Fibroblast of skin of left quadriceps (primary cell): ENCODE results near the gene SPATC1L.

Experiments
- DNase-seq, 2 experiments: peaks; one replicate each; pipeline ENCODE4 v3.0.0-alpha.2; 2013; ENCODE audit warnings: low read depth in 2 of 2

Gene SPATC1L

DNA sequence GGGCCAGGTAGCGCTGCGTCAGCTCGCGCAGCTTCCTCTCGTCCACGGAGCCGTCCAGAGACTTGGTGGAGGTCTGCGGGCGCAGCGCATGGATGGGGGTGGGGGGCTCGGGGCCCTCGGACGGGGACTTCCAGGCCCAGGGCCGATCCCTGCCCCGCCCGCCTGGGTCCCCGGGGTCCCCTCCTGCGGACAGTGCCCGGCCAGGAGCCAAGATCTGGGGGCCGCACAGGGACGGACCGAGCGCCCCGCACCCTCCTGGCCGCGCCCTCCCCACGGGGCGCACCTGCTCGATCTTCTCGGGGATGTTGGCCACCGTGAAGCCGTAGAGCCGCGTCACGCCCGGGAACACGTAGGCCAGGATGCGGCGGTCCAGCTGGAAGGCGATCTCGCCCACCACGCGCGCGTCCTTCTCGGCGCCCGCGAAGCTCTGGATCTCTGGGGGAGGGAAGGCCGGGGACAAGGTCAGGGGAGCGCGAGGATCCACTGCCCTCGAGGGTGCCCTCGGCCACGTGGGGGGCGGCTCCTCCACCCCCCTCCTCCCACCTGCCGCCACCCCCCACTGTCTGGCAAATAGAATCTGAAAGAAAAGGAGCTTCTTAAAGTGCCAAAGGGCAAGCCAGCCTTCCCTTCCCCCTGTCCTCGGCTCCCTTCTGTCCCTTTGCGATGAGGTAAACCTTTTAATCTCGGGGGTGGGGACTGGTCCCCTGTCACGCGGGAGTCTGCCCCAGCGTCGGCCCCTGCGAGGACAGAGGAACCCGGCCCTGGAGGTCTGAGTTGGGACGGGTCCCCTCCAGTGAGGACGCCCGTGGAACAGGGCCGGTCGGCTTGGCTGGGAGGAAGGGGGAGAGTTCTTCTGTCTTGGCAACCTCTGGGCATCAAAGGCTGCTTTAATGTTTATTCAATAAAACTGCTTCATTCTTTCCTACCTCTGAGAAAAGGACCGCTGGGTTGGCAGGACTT is 22.3 kb downstream of the SPATC1L start:
- no peak for DNase-seq

DNA sequence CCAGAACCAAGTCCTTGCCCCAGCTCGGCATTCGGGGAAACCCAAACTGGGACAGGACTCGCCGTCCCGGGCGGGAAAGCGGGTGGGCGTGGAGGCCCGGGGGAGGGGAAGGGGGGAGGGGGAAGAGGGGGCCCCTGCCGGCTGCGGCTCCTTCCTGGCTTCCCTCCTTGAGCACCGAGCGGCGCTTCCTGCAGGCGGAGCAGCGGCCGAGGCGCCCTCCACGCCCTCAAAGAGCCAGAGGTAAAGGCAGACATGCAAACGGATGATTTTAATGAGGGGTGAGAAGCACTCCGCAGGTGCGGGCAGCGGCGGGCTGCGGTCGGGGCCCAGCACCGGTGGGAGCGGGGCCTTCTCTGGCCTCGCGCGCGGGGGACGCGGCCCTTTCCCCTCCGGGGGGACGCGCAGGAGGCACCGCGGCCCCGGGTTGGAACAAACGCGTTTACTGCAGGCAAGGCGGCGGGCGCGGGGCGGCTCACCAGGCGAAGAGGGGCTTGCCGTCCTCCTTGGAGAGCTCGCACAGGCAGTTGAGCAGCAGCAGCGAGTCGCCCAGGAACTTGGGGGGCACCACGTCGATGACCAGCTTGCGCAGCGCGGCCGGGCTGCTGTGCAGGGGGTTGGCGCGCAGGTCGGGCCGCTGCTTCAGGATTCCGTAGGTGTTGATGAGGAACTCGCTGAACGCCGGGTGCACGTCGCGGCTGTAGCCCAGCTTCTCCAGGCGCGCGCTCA is 23.2 kb downstream of the SPATC1L start:
- no peak for DNase-seq

DNA sequence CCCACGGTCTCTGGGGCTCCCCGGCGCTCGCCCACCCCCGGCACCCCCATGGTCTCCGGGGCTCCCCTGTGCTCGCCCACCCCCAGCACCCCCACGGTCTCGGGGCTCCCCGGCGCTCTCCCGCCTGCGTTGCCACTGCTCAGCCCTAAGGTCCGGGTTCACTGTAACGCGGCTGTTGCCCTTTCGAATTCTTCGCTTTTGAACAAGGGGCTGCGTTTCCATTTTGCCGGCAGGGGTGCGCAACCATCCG is 23.7 kb downstream of the SPATC1L start:
- no peak for DNase-seq

DNA sequence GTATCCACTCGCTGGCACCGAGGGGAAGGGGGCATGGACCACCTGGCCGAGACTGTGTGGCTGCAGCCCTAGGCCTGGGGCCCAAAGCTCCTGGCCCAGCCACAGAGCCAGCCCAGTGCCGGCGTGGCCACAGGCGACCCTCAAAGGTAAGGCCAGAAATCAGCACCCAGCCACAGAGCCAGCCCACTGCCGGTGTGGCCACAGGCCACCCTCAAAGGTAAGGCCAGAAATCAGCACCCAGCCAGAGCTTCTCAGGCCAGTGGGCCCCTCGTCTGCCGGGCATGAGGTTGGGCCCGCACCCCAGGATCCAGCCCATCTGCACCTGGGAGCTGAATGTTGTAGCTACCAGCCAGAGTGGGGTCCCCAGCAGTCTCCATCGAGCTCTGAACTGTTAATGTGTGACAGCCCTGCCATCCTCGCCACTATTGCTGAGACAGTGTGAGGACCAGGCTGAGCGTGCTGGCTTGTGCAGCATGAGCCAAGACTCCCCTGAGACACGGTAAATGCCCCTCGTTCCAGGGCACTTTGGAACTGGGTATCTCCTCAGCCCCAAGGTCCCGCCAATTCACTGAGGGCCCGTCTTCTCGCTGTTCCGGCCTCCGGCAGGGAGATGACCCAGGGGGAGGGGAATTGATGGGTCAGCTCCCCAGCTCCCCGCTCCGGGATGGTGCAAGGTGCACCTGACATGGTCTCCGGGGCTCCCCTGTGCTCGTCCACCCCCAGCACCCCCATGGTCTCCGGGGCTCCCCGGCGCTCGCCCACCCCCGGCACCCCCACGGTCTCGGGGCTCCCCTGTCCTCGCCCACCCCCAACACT is 24.2 kb downstream of the SPATC1L start:
- DNase-seq, result no peak

DNA sequence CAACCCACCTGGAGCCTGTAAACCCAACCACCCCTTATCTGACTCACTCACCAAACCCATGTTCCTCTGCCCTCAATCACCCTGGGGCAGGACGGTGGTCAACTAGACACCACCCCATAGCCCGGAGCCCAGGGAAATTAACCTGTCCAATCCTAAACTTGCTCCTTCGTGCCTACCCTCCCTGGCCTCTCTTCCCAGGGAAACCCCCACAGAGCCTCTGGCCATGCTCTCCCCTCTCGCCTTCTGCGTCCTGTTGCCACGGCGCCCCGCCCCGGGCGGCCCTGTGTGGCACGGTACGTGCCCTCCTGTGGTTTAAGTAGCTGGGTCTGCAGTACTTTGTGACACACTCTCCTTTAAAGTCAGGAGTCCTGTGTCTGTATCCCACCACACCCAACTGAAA is 24.9 kb downstream of the SPATC1L start:
- DNase-seq, result no peak

- no peak for DNase-seq
Observed at GRCh38 chr21:46158666-46159300, 25.5 kb downstream of the SPATC1L start.

DNA sequence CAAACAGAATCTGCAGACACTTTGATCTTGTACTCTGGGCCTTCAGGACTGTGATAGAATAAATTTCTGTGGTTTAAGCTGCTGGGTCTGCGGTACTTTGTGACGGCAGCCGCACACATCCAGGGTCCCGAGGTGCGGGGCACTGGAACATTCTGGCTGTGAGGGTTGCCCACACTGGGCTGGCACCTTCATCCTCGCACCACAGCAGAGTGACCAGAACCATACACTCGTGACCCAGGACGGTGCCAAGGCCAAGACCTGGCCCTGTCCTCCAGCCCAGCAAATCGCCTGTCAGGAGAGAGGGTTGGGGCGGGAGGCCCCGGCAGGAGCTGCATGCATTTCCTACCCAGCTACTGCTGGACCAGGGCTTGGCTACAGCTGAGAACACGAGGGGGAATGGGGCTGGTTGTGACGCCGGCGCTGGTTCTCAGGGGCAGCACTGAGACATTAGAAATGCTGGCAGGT is 26.2 kb downstream of the SPATC1L start:
- no peak for DNase-seq

GRCh38 chr21:46157396-46157986 is 26.8 kb downstream of the SPATC1L start:
- DNase-seq, result no peak

GRCh38 chr21:46156678-46157077 is 27.6 kb downstream of the SPATC1L start:
- no peak for DNase-seq

- no peak for DNase-seq
Observed at GRCh38 chr21:46156378-46156645, 27.9 kb downstream of the SPATC1L start.

- no peak for DNase-seq
Observed at GRCh38 chr21:46155514-46156377, 28.5 kb downstream of the SPATC1L start, which contains the start of gene FTCD. Gene FTCD, minus strand, starts transcription at chr21:46155579. Its CDS starts 56 bp downstream, at chr21:46155523.

GRCh38 chr21:46154955-46155513 is 29.2 kb downstream of the SPATC1L start:
- DNase-seq, result no peak

GRCh38 chr21:46154155-46154954 is 29.9 kb downstream of the SPATC1L start:
- no peak for DNase-seq

GRCh38 chr21:46153247-46154154 is 30.8 kb downstream of the SPATC1L start:
- no peak for DNase-seq

GRCh38 chr21:46152927-46153246 is 31.4 kb downstream of the SPATC1L start:
- no peak for DNase-seq

GRCh38 chr21:46151989-46152926 is 32.0 kb downstream of the SPATC1L start:
- DNase-seq, result no peak

GRCh38 chr21:46151261-46151988 is 32.8 kb downstream of the SPATC1L start:
- DNase-seq, result no peak
